AG04450 (cell line): Measurements from ENCODE around the gene CSTB. TPM values are rescaled to one million over a fixed set of nuclear protein-coding genes. Genes with fewer than 3 reads are reported as not detected.
A peak's percentile ranks its signal among the peaks of the same experiment; 100 is the strongest.

Source experiments
- CTCF ChIA-PET: fragments of 300-600, 350-600 bp; formaldehyde crosslinking; extraction: SDS; loops from one replicate; lab custom pipeline; 2022; ENCODE audit warnings: antibody characterized with exemption, inconsistent platforms; lab: Charles Lee
- POLR2A ChIA-PET: fragments of 350-600 bp; formaldehyde crosslinking; extraction: SDS; loops from one replicate; lab custom pipeline; 2021; ENCODE audit warnings: antibody characterized with exemption, inconsistent platforms; lab: Yijun Ruan, JAX
- DNase-seq: peaks from one replicate; pipeline ENCODE4 v3.0.0-alpha.2; 2011; ENCODE audit warnings: low read depth, low spot score
- H3K27ac ChIP-seq: one replicate; pipeline ENCODE4 v1.5.1; 2012; ENCODE audit warnings: low read depth, low read length, control low read depth
- H3K27me3 ChIP-seq: one replicate; pipeline ENCODE4 v1.6.0; 2012; ENCODE audit warnings: low read length; ENCODE audit not compliant: control insufficient read depth, insufficient read depth
- H3K4me3 ChIP-seq: 2 replicates; pipeline ENCODE4 v1.5.1; 2011; ENCODE audit warnings: mild to moderate bottlenecking, low read depth, low read length, control low read depth
- H3K9me3 ChIP-seq: 2 replicates; pipeline ENCODE4 v1.5.1; 2012; ENCODE audit warnings: low read length; ENCODE audit not compliant: control insufficient read depth, insufficient read depth
- polyA plus RNA-seq: library from polyadenylated mRNA; depleted of rRNA; stranded (reverse); fragments of >200 nt; gene quantifications from 2 replicates; pipeline ENCODE4 v1.2.3, GENCODE V29; 2011
- TF ChIP-seq, protein P1 (sequence below): IDR thresholded peaks from 2 replicates; pipeline ENCODE4 v1.5.1; 2011; ENCODE audit warnings: low read depth, low read length, control low read depth, inconsistent platforms

CSTB gene
- polyA plus RNA-seq, 1 experiment: 54.3 TPM

DNA sequence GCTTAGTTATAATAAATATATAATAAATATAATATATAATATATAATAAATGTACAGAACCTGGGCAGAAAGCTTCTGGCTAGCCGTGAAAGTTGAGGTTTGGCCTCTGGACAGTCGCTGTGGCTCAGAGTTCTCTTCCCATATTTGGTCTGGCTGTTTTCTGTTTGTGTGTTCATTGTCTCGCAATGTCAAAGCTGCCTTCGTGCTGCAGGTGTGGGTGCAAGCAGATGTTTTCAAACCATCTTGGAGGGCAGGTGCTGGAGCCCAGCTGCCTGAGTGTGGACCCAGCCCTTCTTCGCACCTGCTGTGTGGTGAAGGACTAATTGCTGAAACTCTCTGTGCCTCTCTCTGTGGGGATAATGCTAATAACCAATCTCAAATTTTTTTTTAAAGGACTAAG is 3.6 kb upstream of the CSTB start:
- DNase-seq: no peak
- TF ChIP-seq, protein P1, sequence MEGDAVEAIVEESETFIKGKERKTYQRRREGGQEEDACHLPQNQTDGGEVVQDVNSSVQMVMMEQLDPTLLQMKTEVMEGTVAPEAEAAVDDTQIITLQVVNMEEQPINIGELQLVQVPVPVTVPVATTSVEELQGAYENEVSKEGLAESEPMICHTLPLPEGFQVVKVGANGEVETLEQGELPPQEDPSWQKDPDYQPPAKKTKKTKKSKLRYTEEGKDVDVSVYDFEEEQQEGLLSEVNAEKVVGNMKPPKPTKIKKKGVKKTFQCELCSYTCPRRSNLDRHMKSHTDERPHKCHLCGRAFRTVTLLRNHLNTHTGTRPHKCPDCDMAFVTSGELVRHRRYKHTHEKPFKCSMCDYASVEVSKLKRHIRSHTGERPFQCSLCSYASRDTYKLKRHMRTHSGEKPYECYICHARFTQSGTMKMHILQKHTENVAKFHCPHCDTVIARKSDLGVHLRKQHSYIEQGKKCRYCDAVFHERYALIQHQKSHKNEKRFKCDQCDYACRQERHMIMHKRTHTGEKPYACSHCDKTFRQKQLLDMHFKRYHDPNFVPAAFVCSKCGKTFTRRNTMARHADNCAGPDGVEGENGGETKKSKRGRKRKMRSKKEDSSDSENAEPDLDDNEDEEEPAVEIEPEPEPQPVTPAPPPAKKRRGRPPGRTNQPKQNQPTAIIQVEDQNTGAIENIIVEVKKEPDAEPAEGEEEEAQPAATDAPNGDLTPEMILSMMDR: no peak
- CTCF ChIA-PET: no interaction called here
- POLR2A ChIA-PET: no interaction called here
- H3K9me3 ChIP-seq: no peaks in the 10 kb centered on the region
- no peak overlapping the region for H3K4me3 ChIP-seq
- no peak overlapping the region for H3K27ac ChIP-seq
- H3K27me3 ChIP-seq: no peaks in the 10 kb centered on the region

DNA sequence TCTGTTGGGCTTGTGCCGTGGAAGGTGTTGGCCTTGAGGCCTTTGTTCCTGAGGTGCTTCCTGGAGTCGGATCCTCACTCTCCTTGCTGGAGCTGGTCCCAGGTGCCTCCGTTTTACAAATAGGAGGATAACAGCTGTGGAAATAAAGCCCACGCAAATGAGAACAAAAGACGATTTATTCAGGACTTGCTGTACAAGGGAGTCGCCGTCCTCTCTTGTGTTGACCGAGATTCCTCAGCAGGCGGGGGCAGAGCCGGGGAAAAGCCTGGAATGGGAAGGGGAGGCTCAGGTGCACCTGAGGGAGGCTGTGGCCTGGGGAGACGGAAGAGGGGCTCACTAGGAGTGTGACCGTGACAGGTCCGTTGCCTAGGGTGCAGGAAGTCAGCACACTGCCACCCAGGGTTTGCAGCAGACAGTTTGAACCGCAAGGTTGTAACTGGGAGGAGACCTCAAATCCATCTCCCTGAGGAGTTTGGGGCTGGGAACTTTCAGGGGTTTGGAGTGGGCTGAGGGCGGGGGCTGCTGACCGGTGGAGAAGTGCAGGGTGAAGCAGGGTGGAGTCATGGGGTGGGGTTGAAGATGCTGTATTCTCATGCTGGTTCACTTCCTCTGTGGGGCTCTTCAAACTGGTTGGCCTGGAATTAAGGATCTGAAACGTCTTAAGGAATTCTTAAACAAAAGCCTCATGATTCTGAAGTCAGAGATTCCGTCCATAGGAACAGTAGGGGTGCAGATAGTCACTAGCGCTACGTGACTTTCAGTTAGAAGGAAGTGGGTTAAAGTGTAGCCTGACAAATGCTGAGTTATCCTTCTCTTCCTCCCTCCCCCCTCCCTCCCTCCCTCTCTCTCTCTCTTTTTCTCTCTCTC is 2.6 kb upstream of the CSTB start:
- H3K27me3 ChIP-seq: no peaks in the 10 kb centered on the region
- DNase-seq: no peak
- POLR2A ChIA-PET: no interaction called here
- TF ChIP-seq, protein P1: no peak
- no peaks in the 10 kb centered on the region for H3K9me3 ChIP-seq
- H3K4me3 ChIP-seq: no peak overlapping the region
- H3K27ac ChIP-seq: no peak overlapping the region
- CTCF ChIA-PET: no interaction called here

DNA sequence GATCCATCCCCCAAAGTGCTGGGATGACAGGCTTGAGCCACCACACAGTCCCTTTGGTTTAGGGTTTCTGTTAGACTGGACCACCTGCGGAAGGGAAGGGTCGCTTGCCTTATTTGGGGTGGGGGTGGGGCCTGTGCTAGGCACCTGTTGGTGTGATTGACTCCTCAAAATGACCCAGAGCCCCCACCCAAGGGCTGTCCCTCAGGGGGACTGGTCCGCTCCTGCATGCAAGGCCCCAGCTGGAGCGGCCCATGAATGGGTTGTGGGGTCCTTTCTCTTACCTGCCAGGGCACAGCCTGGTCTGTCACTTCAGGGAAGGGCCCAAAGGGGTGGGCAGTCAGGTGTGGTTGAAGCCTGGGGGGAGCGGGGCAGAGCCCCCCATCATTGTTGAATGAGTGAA is 1.8 kb upstream of the CSTB start:
- ChIA-PET POLR2A (interaction anchor here (0.7 kb wide), 1 partner anchor 106 kb away, joined by 4 read pairs; no protein-coding TSS in a partner anchor), CTCF (no interaction called here)
- H3K9me3 ChIP-seq: no peaks in the 10 kb centered on the region

DNA sequence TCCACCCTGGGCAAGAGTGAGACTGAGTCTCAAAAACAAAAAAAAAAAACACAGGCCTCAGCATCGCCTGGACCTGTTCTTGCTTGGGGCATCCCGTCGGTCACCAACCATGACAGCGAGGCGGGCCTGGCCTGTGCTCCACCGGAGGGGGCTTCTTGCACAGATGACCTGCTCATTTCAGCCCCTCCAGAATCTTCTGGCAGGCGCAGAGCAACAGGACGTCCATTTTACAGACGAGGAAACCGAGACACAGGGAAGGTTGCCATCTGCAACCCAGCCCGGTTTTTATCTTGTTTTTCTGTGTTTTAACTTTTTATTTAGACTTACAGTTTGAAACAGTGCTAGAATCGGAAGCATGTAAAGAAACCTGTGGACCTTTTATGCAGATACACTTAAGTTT is 918 bp downstream of the CSTB start:
- no peak overlapping the region for H3K27ac ChIP-seq

More for the DNA sequence above, 1.8 kb upstream of the CSTB start:
- Histone ChIP-seq H3K27me3 (no peaks in the 10 kb centered on the region), H3K27ac (no peak overlapping the region), H3K4me3 (no peak overlapping the region)
- no peak for DNase-seq
- TF ChIP-seq, protein P1: no peak

DNA sequence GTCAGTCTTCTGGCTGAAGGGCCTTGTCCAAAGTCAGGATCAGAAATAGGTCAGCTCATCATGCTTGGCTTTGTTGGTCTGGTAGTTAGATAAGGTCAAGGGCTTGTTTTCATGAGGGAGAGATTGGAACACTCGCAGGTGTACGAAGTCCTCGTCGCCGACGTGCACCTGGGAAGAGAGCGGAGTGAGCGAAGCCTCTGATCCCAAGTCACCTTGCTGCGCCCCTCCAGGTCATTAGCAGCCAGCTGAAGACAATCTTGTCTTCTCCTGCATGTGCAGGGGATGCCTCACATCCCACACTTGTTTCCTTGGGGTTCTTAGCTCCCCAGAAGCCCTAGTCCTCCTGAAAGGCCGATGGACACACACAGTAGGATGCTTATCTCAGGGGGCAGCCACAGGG is 1.9 kb downstream of the CSTB start:
- CTCF ChIA-PET: no interaction called here
- Histone ChIP-seq H3K4me3 (no peak overlapping the region), H3K27ac (no peak overlapping the region), H3K27me3 (no peaks in the 10 kb centered on the region), H3K9me3 (no peaks in the 10 kb centered on the region; the same call in 1 of the 2 replicates)
- no peak for DNase-seq
- POLR2A ChIA-PET: no interaction called here
- TF ChIP-seq, protein P1: no peak

More for the DNA sequence above, 918 bp downstream of the CSTB start:
- Histone ChIP-seq H3K9me3 (no peaks in the 10 kb centered on the region; the same call in 1 of the 2 replicates), H3K27me3 (no peaks in the 10 kb centered on the region), H3K4me3 (peak overlapping the region; percentile 67)
- TF ChIP-seq, protein P1: no peak
- ChIA-PET POLR2A (no interaction called here), CTCF (no interaction called here)
- DNase-seq: no peak
